Mesenteric fat pad (tissue), 1 donor: Measurements from ENCODE around the gene GTF2H1. TPM values are rescaled to one million over a fixed set of nuclear protein-coding genes. Genes with fewer than 3 reads are reported as not detected.
"Not testable (repeated sequence)": the region's sequence is repeated elsewhere in the genome, so short reads cannot be mapped to it uniquely, and the experiment has no call there.

ENCODE experiments used
- DNase-seq: peaks from one replicate; pipeline ENCODE4 v3.0.0-alpha.2; 2020; ENCODE audit warnings: low spot score
- total RNA-seq: library from RNA; stranded (reverse); fragmentation: NEBNext Ultra II Directional; extraction: Animal tissue kit (Norgen Biotek cat#: 25700); gene quantifications from one replicate; pipeline ENCODE4 v1.2.1, GENCODE V29; 2021
- donor health status: DM: yes; HTN: yes; CAD: no.

GTF2H1 gene
- total RNA-seq, 1 donor from 2014 or later, result 43.5 TPM

DNA sequence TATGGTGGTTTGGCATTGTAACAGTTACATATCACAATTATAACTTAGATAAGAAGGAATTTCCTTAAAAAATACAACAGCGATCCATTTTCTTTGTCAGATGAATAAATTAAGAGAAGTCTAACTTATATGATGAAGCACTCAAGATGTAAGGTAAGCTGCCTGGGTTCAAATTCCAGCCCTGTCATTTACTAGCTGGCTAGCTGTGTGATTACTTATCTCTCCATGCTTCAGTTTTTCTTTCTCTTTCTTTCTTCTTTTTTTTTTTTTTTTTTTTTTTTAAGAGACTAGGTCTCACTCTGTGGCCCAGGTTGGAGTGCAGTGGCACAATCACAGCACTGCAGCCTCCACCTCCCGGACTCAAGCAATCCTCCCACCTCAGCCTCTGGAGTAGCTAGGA is 49.8 kb downstream of the GTF2H1 start:
- no peak for DNase-seq

- DNase-seq, result no peak
Observed at GRCh38 chr11:18374956-18375355, 52.6 kb downstream of the GTF2H1 start.

DNA sequence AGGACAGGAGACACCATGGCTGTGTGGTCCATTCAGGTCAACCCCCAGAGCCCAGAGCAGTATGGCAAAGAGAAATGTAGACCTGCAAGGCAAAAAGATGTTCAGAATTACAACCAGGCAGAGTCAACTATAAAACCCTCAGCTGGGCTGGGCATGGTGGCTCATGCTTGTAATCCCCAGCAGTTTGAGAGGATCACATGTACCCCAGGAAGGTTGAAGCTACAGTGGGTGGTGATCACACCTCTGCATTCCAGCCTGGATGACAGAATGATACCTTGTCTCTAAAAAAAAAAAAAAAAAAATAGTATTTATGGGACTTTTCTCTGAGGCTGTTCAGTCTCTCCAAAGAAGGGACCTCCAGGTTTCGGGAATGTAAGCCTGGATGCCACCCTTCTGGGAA is 53.6 kb downstream of the GTF2H1 start:
- DNase-seq, result no peak

DNA sequence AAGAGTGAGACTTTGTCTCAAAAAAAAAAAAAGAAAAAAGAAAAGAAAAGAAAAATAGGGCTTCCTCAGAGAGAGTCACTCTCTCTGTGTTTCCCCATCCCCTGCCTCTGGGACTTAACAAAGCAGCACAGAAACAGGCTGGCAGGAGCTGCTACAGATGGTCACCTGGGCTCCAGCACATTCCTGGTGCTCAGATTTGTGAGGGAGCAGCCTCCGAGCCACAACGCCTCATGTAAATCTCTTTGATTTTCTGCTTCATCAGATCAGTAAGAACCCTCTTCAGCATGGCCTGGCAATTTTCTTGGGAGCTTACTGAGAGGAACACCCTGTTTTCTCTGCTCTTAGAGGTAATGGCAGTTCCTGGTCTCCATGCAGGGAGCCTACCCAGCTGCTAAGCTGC is 56.8 kb downstream of the GTF2H1 start:
- DNase-seq, result no peak

GRCh38 chr11:18383388-18384156 is 61.2 kb downstream of the GTF2H1 start:
- no peak for DNase-seq

DNA sequence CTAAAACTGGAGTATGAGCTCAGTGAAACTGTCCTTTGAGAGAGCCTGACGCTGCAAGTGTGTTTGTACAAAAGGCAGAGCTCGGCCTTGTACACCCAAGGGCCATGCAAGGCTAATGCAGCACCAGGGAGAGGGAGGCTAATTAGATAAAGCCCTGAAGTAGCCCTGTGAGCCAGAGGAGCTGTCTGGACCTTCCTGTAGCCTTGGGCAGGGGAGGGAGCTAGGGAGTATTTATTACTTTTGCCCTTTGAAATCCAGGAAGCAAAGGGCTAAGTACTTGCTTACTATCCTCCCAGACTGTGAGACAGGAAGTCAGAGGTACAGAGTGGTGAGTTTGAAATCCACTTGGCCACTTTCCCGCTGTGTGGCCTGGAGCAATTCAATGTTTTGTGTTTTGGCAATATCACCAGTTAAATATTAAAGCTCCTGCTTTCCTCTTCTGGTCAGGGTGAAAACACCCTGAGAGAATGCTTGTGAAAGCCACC is 61.8 kb downstream of the GTF2H1 start:
- DNase-seq, result no peak

DNA sequence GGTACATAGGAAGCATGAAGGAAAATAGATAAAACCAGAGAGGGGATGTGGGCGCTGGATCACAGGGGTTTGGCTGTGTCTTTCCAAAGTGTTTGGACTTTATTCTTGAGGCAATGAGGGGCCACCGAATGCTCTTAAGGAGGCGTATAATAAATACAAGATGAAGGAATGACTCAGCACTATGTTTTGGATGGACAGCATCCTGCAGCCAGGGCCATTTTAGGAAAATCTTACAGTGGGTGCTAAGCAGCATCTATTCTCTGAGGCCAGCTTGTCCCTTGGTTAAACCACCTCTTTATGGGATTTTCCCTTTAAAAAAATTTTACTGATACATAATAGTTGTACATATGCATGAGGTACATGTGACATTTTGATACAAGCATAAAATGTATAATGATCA is 67.7 kb downstream of the GTF2H1 start:
- no peak for DNase-seq

- peak; percentile 26 for DNase-seq
Observed at GRCh38 chr11:18392434-18393321, 70.3 kb downstream of the GTF2H1 start.

- peak; percentile 62 for DNase-seq
Observed at GRCh38 chr11:18393581-18394274, 71.4 kb downstream of the GTF2H1 start.

GRCh38 chr11:18394275-18394927 is 72.0 kb downstream of the GTF2H1 start, which contains the start of gene LDHA:
TSS of gene LDHA (plus strand) at chr11:18394563. CDS start at chr11:18396843, 2,280 bp downstream.
- DNase-seq, result peak; percentile 100

GRCh38 chr11:18394928-18395734 is 72.8 kb downstream of the GTF2H1 start:
- DNase-seq, result peak; percentile 67

- DNase-seq, result peak; percentile 99
Observed at GRCh38 chr11:18395735-18396504, 73.6 kb downstream of the GTF2H1 start.

GRCh38 chr11:18397921-18398320 is 75.6 kb downstream of the GTF2H1 start:
- no peak for DNase-seq

DNA sequence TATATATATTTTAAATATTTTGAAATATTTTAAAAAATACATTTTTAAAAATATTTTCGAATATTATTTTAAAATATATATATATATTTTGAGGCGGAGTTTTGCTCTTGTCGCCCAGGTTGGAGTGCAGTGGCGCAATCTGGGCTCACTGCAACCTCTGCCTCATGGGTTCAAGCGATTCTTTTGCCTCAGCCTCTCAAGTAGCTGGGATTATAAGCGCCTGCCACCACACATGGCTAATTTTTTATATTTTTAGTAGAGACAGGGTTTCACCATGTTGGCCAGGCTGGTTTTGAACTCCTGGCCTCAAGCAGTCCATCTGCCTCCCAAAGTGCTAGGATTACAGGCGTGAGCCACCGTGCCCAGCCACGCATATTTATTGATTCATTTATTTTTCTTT is 78.7 kb downstream of the GTF2H1 start:
- DNase-seq, result not testable (repeated sequence)

DNA sequence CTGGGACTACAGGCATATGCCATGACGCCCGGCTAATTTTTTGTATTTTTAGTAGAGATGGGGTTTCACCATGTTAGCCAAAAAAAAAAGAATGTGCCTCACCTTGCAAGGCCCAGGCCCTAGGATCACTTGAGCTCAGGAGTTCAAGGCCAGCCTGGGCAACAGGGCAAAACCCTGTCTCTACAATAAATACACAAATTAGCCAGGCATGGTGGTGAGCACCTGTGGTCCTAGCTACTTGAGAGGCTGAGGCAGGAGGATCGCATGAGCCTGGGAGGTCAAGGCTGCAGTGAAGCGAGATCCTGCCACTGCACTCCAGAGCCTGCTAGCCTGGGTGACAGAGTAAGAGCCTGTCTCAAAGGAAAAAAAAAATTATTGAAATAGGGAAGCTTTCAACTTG is 81.7 kb downstream of the GTF2H1 start:
- DNase-seq, result no peak

DNA sequence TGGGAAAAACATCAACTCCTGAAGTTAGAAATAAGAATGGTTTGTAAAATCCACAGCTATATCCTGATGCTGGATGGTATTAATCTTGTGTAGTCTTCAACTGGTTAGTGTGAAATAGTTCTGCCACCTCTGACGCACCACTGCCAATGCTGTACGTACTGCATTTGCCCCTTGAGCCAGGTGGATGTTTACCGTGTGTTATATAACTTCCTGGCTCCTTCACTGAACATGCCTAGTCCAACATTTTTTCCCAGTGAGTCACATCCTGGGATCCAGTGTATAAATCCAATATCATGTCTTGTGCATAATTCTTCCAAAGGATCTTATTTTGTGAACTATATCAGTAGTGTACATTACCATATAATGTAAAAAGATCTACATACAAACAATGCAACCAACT is 85.0 kb downstream of the GTF2H1 start:
- DNase-seq, result not testable (repeated sequence)

DNA sequence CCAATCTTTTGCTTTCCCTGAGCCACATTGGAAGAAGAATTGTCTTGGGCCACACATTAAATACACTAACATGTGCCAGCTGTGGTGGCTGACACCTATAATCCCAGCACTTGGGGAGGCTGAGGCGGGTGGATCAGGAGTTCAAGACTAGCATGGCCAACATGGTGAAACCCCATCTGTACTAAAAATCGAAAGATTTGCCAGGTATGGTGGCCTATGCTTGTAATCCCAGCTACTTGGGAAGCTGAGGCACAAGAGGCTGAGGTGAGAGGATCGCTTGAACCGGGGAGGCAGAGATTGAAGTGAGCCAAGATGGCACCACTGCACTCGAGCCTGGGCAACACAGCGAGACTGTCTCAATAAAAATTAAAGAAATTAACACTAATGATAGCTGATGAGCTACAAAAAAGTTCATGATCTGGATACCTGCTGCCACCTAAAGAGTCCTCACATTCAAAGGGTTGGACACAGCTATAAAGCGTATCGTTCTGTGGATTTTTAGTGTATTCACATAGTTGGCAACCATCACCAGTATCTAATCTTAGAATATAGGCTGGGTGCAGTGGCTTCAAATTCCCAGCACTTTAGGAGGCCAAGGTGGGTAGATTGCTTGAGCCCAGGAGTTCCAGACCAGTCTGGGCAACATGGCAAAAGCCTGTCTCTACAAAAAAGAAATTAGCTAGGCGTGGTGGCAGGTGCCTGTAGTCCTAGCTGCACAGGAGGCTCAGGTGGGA is 86.4 kb downstream of the GTF2H1 start:
- no peak for DNase-seq

GRCh38 chr11:18416459-18416858 is 94.1 kb downstream of the GTF2H1 start:
- no peak for DNase-seq
